Activated T-cell treated with anti-CD3 and anti-CD28 coated beads for 24 hours (primary cell): Measurements from ENCODE around the gene TRIM67.
A peak's percentile ranks its signal among the peaks of the same experiment; 100 is the strongest.

Experiments
- DNase-seq: peaks from one replicate; pipeline ENCODE4 v3.0.0-alpha.2; 2020; ENCODE audit warnings: low read depth

The TRIM67 gene

GRCh38 chr1:231233735-231234417 is 72.0 kb downstream of the TRIM67 start:
- no peak for DNase-seq

- no peak for DNase-seq
These were observed 72.6 kb downstream of the TRIM67 start for GRCh38 chr1:231234506-231234905.

- no peak for DNase-seq
These were observed 73.8 kb downstream of the TRIM67 start for GRCh38 chr1:231235526-231236207.

- DNase-seq, result no peak
These were observed 74.3 kb downstream of the TRIM67 start for GRCh38 chr1:231236208-231236591.

GRCh38 chr1:231236938-231237337 is 75.1 kb downstream of the TRIM67 start:
- no peak for DNase-seq

GRCh38 chr1:231238298-231238697 is 76.4 kb downstream of the TRIM67 start:
- no peak for DNase-seq

GRCh38 chr1:231240531-231240882 is 78.6 kb downstream of the TRIM67 start:
- DNase-seq, result peak; percentile 1

GRCh38 chr1:231240883-231241735 is 79.3 kb downstream of the TRIM67 start, which contains the start of gene GNPAT:
TSS of gene GNPAT (plus strand) at chr1:231241212. CDS start at chr1:231241379, 167 bp downstream.
- peak; percentile 90 for DNase-seq

- DNase-seq, result no peak
These were observed 79.9 kb downstream of the TRIM67 start for GRCh38 chr1:231241750-231242149.

- DNase-seq, result no peak
These were observed 80.8 kb downstream of the TRIM67 start for GRCh38 chr1:231242516-231243198.

GRCh38 chr1:231248778-231249177 is 86.9 kb downstream of the TRIM67 start:
- DNase-seq, result no peak

- DNase-seq, result no peak
These were observed 90.5 kb downstream of the TRIM67 start for GRCh38 chr1:231252336-231252735.

- no peak for DNase-seq
These were observed 98.5 kb downstream of the TRIM67 start for GRCh38 chr1:231260351-231260750.

- no peak for DNase-seq
These were observed 102.8 kb downstream of the TRIM67 start for GRCh38 chr1:231264642-231265041.

GRCh38 chr1:231265379-231265778 is 103.5 kb downstream of the TRIM67 start:
- no peak for DNase-seq

- no peak for DNase-seq
These were observed 105.0 kb downstream of the TRIM67 start for GRCh38 chr1:231266811-231267322.
